Ishikawa (cell line): Measurements from ENCODE around the gene AFG3L2.

ENCODE experiments used
- CREB1 ChIP-seq: IDR thresholded peaks from 2 replicates; pipeline ENCODE4 v1.6.1; 2012; ENCODE audit warnings: low read depth
- EGR1 ChIP-seq: IDR thresholded peaks from 2 replicates; pipeline ENCODE4 v1.6.1; 2012
- YY1 ChIP-seq: IDR thresholded peaks from 2 replicates; pipeline ENCODE4 v1.6.1; 2012; ENCODE audit warnings: low read depth
- ZBTB7A ChIP-seq: IDR thresholded peaks from 2 replicates; pipeline ENCODE4 v1.6.1; 2012; ENCODE audit warnings: low read depth
- TF ChIP-seq, protein P1 (sequence below): IDR thresholded peaks from 2 replicates; pipeline ENCODE4 v1.6.1; 2012; ENCODE audit warnings: low read depth, mild to moderate bottlenecking

DNA sequence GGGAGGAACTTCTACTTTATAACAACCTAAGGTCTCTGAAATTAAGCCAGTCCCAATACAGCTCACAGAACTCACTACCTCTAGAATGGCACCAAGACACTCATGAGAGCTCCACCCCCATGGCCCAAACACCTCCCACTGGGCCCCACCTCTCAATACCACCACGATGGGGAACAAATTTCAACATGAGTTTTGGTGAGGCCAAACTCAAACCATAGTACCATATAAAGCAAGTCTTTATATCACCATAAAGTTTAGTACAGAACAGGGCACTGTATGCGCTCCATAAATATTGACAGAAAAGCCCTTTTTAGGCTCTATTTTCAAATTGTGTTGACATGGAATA, 3.3 kb downstream of the AFG3L2 start:
- TF ChIP-seq, protein P1, sequence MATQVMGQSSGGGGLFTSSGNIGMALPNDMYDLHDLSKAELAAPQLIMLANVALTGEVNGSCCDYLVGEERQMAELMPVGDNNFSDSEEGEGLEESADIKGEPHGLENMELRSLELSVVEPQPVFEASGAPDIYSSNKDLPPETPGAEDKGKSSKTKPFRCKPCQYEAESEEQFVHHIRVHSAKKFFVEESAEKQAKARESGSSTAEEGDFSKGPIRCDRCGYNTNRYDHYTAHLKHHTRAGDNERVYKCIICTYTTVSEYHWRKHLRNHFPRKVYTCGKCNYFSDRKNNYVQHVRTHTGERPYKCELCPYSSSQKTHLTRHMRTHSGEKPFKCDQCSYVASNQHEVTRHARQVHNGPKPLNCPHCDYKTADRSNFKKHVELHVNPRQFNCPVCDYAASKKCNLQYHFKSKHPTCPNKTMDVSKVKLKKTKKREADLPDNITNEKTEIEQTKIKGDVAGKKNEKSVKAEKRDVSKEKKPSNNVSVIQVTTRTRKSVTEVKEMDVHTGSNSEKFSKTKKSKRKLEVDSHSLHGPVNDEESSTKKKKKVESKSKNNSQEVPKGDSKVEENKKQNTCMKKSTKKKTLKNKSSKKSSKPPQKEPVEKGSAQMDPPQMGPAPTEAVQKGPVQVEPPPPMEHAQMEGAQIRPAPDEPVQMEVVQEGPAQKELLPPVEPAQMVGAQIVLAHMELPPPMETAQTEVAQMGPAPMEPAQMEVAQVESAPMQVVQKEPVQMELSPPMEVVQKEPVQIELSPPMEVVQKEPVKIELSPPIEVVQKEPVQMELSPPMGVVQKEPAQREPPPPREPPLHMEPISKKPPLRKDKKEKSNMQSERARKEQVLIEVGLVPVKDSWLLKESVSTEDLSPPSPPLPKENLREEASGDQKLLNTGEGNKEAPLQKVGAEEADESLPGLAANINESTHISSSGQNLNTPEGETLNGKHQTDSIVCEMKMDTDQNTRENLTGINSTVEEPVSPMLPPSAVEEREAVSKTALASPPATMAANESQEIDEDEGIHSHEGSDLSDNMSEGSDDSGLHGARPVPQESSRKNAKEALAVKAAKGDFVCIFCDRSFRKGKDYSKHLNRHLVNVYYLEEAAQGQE, result no peak
- no peak for TF ChIP-seq EGR1
- no peak for TF ChIP-seq YY1
- TF ChIP-seq CREB1, result no peak
- no peak for TF ChIP-seq ZBTB7A
